AG09319 (cell line): Measurements from ENCODE around the gene SH3GL3.

ENCODE experiments used
- DNase-seq: peaks from one replicate; pipeline ENCODE4 v3.0.0-alpha.2; 2010; ENCODE audit warnings: low read depth; ENCODE audit errors: extremely low read depth
- CTCF ChIP-seq: IDR thresholded peaks from 2 replicates; pipeline ENCODE4 v1.5.1; 2011; ENCODE audit warnings: low read depth, mild to moderate bottlenecking, inconsistent platforms, low read length, moderate library complexity

Gene SH3GL3

DNA sequence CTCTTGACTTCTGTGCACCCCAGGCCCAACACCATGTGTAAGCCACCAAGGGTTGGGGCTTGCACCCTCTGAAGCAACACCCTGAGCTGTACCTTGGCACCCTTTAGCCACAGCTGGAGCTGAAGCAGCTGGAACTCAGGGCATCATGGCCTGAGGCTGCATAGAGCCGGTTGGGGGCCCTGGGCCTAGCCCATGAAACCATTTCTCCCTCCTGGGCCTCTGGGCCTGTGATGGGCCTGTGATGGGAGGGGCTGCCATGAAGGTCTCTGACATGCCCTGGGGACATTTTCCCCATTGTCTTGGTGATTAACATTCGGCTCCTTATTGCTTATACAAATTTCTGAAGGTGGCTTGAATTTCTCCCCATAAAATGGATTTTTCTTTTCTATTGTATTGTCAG, 184.4 kb downstream of the SH3GL3 start:
- DNase-seq, result no peak
- no peak for TF ChIP-seq CTCF

DNA sequence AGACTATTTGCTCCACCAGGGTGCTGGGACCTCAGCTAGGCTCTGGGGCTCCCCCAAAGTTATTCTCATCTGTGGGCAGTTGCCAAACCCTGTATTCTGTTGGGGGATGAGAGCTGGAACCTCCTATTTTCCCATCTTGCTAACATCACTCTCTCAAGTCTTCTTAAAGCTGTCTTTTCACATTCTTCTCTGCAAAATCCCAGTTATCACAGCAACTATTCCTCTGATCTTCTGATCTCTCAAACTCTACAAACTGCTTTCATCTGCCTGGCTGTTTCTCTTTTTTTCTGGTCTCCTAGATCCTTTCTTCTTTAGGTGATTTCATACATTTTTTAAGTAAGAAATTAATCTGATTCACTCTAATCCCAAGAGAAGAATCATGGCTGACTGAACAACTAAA, 196.1 kb downstream of the SH3GL3 start:
- no peak for DNase-seq

DNA sequence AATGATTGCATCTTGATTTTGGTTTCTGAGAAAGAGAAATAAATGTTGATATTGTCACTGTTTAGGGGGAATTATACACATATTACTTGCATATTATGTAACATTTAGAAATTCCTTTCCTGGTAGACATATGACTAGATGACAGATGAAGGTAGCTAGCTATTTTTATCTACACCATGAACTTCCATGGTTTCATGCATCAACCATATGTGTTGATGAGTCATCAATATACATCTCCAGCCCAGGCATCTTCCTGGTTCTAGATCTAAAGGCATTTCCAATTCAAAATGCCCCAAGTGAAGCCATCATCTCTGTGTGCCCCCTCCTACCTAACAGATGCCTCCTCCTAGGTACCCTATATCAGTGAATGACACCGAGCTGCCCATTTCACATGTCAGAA, 197.3 kb downstream of the SH3GL3 start:
- no peak for DNase-seq
- TF ChIP-seq CTCF, result no peak

More for the DNA sequence above, 196.1 kb downstream of the SH3GL3 start:
- no peak for TF ChIP-seq CTCF

DNA sequence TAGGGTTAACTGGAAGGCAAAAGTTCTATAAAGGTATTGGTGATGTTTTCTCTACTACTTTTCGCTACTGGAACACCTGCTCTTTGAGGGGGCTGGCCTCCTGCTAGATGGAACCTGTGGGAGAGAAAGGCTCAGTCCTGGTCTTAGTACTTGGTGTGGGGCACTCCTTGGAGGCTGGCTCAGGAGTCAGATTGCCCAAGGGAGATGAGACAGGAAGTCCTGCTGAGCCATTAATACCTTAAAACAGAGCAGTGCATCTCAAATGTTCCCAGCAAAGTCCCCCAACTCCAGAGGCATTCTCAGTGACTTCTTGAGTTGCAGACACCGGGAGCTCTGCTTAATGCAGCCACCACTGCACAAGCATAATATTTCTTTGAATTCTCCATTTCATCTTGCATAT, 203.7 kb downstream of the SH3GL3 start:
- DNase-seq, result no peak
- no peak for TF ChIP-seq CTCF

DNA sequence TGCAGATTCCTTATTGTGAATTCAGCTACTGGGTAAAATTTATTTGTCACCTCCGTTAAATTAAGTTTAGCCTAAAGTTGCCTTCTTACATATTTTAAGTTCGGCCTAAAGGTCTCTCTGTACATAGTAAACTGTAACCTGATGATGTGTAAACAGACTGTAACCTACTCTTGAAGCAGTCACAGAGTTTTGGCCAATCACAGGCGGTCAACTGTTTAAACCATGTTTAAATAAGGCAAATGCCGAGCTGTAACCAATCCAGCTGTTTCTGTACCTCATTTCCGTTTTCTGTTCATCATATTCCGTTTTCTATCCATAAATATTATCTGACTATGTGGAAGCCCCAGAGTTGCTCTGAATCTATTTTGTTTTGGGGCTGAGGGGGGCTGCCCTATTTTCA, 204.4 kb downstream of the SH3GL3 start:
- no peak for TF ChIP-seq CTCF
- DNase-seq, result no peak

GRCh38 chr15:83652626-83653204, 205.6 kb downstream of the SH3GL3 start:
- no peak for TF ChIP-seq CTCF
- DNase-seq, result no peak

- no peak for TF ChIP-seq CTCF
- no peak for DNase-seq
Observed at GRCh38 chr15:83653288-83653638, 206.1 kb downstream of the SH3GL3 start.
